Hindlimb muscle (tissue), 1 donor: ENCODE results near the gene KIFC3. TPM values are rescaled to one million over a fixed set of nuclear protein-coding genes. Genes with fewer than 3 reads are reported as not detected.
A peak's percentile ranks its signal among the peaks of the same experiment; 100 is the strongest.
"Not testable (repeated sequence)": the region's sequence is repeated elsewhere in the genome, so short reads cannot be mapped to it uniquely, and the experiment has no call there.

ENCODE experiments used
- DNase-seq: peaks from one replicate; pipeline ENCODE4 v3.0.0-alpha.2; 2013
- polyA plus RNA-seq: library from polyadenylated mRNA; unstranded; fragments of 120-200 nt; gene quantifications from one replicate; pipeline ENCODE4 v1.2.1, GENCODE V29; 2013; ENCODE audit not compliant: insufficient read length

The KIFC3 gene
- polyA plus RNA-seq, 1 donor: 26.8 TPM

- no peak for DNase-seq
Observed at GRCh38 chr16:57752203-57752580, 50.1 kb downstream of the KIFC3 start.

DNA sequence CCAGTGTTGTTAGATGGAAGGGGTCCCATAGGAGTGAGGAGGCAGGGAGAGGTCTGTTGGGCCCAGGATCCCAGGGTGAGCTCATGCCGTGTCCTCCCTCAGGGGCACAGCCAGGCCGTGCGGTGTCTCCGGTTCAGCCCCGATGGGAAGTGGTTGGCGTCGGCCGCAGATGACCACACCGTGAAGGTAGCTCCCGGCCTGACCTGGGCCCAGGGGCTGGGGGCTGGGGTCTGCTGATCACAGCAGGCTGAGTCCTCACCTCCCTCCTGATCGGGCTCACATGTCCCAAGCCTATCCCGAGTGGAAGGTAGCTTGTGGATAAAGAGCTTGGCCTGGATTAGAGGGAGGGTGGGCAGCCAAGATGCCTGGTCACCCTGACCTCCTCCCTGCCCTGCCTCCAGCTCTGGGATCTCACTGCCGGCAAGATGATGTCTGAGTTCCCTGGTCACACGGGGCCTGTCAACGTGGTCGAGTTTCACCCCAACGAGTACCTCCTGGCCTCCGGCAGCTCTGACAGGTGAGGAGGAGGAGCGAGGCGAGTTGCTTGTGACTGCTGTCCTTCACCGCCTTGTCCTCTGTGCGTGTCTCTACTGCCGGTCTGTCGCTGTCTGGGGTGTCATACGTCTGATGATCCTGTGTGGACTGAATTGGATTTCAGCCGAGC, 50.6 kb downstream of the KIFC3 start:
- no peak for DNase-seq

GRCh38 chr16:57750796-57751538, 51.3 kb downstream of the KIFC3 start:
- no peak for DNase-seq

DNA sequence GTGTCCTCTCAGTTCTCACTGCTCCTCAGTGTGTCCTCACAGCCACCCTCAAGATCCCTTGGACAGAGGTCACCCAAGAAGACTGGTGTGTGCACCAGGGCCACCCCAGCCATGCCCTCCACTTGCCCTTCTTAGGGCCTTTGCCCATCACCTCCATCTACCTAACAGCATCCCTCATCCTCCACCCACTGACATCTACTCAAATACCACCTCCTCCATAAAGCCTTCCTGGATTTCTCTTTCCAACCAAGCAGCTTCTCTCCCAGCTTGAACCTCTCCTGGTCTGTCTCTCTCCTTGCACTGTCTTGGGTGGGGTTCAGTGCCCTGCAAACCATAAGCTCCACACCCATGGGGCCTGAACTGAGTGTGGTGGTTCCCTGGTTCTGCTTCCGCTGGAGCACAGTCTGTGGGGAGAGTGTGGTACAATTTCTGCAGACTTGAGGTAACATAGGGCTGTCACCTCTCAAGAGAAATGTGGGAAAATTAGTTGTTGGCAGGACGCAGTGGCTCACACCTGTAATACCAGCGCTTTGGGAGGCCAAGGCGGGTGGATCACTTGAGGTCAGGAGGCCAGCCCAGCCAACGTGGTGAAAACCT, 52.3 kb downstream of the KIFC3 start:
- DNase-seq: no peak

DNA sequence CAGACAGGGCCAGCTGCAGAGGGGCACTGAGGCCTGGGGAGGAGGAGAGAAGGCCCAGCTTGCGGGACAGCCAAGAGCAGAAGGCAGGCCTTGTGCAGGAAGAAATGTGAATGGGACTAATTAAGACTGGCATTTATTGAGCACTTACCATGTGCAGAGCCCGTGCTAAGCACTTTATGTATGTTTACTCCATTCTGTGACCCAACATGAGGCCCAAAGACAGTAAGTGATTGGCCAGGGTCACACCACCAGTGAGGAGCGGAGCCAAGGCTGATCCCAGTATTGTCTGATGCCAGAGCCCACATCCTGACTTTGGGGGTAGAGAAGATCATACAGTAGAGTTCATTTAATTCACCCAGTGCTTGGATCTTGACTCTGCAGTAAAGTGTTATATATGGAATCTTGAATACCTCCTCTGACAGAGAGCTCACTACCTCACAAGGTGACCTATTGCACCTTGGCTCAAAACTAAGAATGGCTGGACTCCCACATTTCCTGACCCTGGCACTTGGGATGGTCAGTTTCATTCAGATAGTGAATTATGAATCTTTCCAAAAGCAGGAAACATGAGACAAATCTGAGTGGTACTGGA, 53.1 kb downstream of the KIFC3 start:
- no peak for DNase-seq

DNA sequence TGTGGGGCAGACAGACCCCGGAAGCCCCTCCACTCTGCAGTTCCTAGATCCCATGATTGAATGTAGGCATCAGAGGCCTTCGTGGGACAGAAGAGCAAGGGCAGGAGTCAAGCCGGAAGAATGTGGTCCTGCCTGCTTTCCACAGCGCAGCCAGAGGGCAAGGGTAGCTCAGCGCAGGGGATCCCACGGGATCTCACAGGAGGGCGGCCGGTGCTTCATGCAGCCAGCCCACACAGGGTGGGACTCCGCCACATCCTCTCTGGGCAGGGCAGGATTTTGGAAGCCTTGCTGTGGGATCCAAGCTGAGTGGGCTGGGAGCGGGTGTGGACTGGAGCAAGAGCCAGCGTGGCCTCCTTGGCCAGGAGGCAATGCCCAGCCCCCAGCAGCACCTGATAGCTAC, 53.7 kb downstream of the KIFC3 start:
- no peak for DNase-seq

DNA sequence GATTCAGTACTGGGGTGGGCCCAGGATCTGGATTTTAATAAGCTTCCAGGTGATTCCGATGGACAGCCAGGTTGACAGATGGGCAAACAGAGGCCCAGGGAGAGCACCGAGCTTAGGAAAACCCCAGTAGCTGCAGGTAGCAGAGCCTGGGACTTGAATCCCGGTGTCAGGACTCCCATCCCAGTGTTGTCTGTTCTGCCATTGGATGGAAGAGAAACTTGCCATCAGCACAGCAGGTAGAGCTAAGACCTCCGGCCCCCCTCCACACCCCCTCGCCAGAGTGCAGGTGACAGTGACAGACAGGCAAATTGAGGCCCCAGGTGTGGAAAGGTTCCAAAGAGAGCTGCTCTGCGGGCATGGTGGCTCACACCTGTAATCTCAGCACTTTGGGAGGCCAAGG, 54.3 kb downstream of the KIFC3 start:
- DNase-seq: no peak

- no peak for DNase-seq
Observed at GRCh38 chr16:57747496-57747895, 54.8 kb downstream of the KIFC3 start.

DNA sequence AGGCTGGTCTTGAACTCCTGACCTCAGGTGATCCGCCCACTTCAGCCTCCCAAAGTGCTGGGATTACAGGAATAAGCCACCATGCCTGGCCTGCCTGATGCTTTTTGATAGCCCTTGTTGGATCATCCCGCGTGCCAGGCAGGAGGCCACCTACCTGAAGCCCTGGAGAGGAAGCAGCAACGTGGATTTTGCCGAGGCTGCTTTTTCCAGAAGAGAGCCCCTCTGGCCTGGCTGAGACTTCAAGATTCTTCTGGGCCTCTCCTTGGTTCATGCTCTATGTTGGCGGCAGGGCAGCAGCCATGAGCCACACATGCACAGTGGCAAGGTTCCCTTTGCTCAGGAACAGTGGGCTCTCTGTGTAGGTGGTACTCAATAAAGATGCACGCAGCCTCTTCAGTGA, 55.2 kb downstream of the KIFC3 start:
- DNase-seq: no peak

- DNase-seq: not testable (repeated sequence)
Observed at GRCh38 chr16:57746316-57746715, 56.0 kb downstream of the KIFC3 start.

DNA sequence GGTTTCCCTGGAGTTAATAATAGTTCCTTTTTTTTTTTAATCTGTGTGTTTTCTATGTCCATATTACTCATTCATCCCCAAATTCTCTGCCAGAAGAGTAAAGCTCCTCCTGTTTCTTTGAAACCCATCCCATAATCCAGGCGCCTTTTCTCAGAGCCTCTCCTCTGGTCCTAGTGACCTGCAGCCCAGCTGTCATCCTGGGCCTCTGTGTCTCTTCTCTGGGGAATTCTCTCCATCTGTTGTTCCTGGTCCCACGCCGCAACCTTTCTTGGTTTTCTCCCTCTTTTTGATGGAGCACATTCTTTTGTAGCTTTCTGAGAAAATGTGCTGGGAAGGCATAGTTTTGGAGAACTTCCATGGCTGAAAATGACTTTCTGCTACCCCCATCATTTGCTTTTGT, 56.5 kb downstream of the KIFC3 start:
- no peak for DNase-seq

DNA sequence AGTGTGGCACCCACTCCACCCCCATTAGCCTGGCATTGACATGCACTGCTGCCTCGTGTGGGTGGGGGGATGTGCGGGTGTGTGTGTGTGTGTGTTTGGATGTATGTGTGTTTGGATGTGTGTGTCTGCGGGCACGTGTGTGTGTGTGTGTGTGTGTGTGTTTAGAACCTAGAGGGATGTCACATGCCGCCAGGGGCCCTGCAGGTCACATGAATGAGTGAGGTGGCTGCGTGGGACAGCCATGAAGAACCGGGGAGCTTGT, 57.7 kb downstream of the KIFC3 start:
- no peak for DNase-seq

DNA sequence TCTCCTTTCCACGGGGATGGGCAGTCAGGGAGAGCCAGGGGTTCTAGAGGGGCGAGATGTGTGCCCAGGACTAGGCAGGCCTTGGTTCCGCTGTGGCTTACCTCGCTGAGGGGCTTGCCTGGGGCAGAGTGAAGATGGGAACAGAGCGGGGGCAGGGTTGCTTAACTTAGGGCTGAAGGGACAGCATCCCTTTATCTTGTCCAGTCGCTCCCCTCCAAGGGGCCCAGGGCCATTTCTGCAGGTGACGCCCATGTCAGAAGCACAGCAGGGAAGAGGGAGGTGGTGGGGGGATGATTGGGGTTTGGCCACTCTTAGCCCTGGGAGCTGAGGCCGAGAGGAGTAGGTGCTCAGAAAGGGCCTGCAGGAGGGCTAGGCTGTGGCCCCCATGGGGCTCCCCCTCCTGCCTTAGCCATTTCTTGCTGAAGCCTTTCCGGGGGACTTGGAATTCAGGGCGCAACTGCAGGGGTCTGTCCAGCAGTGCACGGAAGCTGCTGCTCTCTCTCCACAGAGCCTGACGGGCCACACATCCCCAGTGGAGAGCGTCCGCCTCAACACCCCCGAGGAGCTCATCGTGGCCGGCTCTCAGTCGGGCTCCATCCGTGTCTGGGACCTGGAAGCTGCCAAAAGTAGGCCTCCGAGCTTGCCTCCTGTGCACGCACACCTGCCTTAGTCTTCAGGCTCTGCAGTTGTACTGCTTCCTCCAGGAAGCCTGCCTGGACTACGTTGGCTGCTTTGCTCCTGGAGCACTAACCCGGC, 58.2 kb downstream of the KIFC3 start:
- DNase-seq: no peak

- no peak for DNase-seq
Observed at GRCh38 chr16:57743458-57743857, 58.8 kb downstream of the KIFC3 start.

GRCh38 chr16:57742543-57742942, 59.7 kb downstream of the KIFC3 start:
- DNase-seq: no peak

- DNase-seq: no peak
Observed at GRCh38 chr16:57741660-57742191, 60.6 kb downstream of the KIFC3 start.

DNA sequence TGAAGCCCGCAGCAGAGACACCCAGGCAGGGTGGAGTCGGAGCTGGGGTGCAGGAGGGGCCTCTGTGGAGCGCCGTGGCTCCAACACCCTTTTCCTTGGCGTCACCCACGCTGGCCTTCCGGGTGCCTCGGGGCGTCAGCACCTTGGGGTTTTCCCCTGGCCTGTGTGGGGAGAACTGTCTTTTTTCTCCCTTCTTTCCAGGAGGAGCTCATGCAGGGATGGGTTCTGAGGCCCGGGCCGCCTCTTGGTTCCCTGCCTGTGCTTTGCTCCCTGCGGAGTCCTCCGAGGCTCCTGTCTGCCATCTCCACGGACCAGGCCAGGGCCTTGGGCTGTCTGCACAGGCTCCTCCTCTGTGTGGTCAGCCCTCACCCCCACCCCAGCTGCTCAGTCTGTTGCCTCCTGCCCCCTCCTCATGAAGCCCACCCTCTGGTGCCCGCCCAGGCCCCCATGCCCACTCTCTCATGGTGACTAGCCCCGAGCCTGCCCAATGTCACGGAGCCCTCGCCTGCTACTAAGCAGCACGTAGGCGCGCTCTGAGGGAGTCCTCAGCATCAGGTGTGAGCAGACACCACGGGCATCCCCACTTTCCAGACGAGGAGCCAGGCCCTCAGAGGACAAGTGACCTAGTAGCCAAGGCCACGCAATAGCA, 61.7 kb downstream of the KIFC3 start:
- DNase-seq: no peak

DNA sequence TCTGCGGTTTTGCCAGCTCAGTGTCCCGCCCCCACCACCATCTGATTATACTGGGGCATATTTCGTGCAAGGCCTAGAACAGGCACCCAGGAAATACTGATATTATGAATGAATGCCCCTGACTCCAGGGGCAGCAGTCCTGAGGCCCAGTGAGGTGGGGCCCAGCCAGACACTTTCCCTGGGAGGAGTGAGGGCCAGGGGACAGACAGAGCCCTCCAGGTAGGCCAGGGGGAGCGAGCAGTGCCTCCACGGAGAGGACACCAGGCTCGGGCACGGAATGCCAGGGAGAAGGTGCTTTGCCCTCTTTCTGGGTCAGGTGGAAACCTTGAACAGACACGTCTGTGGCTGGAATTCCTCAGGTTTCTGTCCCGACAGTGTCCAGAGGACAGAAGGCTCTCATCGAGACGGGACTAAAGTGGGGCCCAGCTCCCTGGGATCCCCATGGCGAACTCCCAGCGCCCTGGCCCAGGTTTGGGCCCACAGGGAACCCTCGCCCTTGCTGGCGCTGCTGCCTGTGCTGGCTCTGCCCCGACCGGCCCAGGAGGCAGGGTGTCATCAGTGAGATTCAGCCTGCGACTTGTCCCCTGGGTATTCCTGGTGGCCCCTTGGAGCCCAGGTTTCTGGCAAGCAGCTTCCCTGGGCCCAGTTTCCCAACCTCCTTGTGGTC, 62.4 kb downstream of the KIFC3 start:
- DNase-seq: no peak

DNA sequence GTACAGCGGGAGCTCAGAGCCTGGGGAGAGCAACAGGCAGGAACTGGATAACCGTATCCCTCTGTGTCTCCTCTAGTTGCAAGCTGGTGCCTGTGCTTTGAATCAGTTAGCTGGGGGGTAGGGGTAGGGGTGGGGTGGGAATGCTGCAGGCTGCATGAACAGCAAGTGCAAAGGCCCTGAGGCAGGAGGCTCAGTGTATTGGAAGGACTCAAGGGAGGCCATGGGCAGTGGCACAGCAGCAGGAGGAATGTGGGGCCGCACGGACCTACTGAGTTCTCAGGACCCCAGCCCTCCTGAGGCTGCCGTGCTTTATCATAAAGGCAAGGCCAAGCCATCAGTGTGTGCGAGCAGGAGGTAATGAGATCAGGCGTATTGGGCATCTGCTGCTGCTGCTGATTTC, 63.4 kb downstream of the KIFC3 start:
- DNase-seq: no peak

GRCh38 chr16:57736419-57737351, 65.6 kb downstream of the KIFC3 start:
- DNase-seq: peak; percentile 67
